Endothelial cell of umbilical vein (primary cell): ENCODE measurements around the gene CDK18.

Source experiments
- CTCF ChIP-seq, 2 donors: IDR thresholded peaks; 1 replicate in 1 of 2; 2 replicates in 1 of 2; pipeline ENCODE4 v1.5.1; 2011; ENCODE audit warnings: low read length in 2 of 2, mild to moderate bottlenecking in 2 of 2, moderate library complexity in 2 of 2, control low read depth in 1 of 2, inconsistent platforms in 1 of 2, low read depth in 1 of 2; ENCODE audit not compliant: insufficient read depth in 1 of 2; ENCODE audit errors: extremely low read depth in 1 of 2
- EZH2 ChIP-seq: IDR thresholded peaks from 2 replicates; pipeline ENCODE4 v1.6.1; 2012; ENCODE audit warnings: borderline replicate concordance, low read depth, mild to moderate bottlenecking, moderate library complexity, low read length, inconsistent platforms; ENCODE audit not compliant: severe bottlenecking
- POLR2A ChIP-seq: IDR thresholded peaks from 2 replicates; pipeline ENCODE4 v1.6.1; 2012; ENCODE audit warnings: low read depth, mild to moderate bottlenecking, control low read depth, low read length
- POLR2AphosphoS5 ChIP-seq: IDR thresholded peaks from 2 replicates; pipeline ENCODE4 v1.6.1; 2012; ENCODE audit warnings: low read depth, mild to moderate bottlenecking, control low read depth, low read length, moderate library complexity; ENCODE audit not compliant: insufficient read depth

GRCh38 chr1:205530116-205530515 is 25.6 kb downstream of the CDK18 start:
- no peak for TF ChIP-seq CTCF (IDR thresholded peaks at IDR 0.05; ENCODE audit: extremely low read depth in 1 of 2, insufficient read depth in 1 of 2, low read depth in 1 of 2, low read length in 2 of 2)
- TF ChIP-seq EZH2: no peak
- no peak for TF ChIP-seq POLR2AphosphoS5
- TF ChIP-seq POLR2A: no peak
